Limb (tissue), 2 donors: ENCODE data around the gene IL10.

Experiments used
- DNase-seq, 2 donors: peaks; one replicate each; pipeline ENCODE4 v3.0.0-alpha.2; 2016; ENCODE audit errors: extremely low spot score in 2 of 2

The IL10 gene

GRCh38 chr1:206736878-206737728 is 35.2 kb downstream of the IL10 start:
- DNase-seq: no peak

DNA sequence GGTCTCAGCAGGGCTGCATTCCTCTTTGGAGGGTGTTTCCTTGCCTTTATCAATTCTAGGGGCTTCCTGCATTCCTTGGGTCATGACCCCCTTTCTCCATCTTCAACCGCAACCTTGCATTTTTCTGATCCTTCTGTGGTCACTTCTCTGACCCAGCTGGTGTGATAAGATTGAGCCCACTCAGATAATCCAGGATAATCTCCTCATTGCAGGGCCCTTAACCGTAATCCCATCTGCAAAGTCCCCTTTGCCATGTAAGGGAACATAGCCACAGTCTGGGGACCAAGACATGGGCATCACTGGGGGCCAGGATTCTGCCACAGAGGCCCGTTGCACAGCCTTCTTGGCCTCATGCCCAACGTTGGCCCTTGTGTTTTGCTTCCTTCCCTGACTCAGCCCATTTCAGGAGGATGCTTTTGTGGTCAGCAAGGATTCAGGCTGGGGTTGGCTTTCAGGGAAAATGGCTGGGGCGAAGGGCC is 36.7 kb downstream of the IL10 start:
- DNase-seq: no peak

DNA sequence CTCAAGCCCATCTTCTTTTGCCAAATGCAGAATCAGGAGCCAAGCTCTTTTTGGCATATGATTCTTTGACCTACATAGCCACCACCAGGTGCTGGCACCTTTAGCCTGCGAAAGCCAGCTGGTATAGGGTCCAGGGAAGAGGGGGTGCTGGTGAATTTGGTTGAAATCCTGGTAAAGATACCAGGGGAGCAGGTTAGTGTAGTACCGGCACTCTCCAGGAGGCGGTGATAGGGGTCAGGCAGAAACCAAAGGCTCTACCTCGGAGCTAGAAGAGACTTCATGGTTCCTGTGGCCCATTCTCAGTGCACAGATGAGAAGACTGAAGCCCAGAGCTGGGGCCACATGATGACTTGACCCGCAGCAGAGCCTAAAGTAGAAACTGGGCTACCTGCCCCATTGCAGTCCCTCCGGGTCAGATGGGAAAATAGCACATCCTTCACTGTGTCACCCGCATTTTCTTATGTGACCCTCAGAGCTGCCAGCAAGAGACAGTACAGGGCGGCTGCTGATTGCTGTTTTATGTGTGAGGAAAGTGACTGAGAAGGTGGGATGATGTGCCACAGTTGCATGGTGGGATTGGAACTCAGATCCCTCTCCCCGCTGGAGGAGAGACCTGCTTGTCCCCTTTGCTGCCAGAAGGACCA is 37.7 kb downstream of the IL10 start:
- DNase-seq: peak in 1 of 2 donors; percentile 72

GRCh38 chr1:206732992-206733391 is 39.3 kb downstream of the IL10 start:
- no peak for DNase-seq

GRCh38 chr1:206732508-206732907 is 39.8 kb downstream of the IL10 start:
- DNase-seq: no peak

DNA sequence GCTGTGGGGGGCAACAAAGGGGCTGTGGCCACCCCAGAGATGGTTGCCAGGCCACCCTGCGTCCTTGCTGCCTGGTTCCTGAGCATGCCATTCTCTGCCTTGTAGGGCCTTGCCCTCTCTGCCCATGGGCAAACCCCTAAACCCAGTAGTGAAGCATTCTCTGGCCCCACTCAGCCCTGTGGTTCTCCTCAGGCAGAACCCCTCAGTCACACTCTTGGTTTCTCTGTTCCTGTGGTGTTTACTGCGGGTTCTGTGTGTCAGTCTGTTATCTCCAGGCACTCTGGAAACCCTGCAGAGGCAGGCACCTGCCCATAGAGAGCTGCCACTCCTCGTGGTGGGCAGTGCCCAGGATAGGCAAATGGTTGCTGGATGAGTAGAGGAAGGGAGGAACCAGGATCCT is 42.8 kb downstream of the IL10 start:
- no peak for DNase-seq

DNA sequence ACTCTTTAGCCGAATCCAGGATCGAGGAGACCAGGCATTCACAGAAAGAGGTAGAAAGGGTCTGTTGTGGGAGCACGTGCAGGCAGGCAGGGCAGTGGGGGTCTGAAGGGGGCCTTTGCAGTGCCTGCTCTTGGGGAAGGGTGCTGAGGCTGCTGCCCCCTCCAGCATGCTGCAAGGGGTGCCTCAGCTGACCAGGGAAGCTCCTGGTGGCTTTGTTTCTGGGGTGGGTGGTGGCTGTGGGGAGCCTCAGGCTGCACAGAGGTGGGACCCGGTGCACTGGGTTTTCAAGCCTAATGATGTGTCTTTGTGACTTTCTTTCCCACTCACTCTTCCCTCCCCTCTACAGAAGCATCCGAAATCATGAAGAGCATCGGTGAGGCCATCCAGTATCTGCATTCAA is 43.2 kb downstream of the IL10 start:
- no peak for DNase-seq

DNA sequence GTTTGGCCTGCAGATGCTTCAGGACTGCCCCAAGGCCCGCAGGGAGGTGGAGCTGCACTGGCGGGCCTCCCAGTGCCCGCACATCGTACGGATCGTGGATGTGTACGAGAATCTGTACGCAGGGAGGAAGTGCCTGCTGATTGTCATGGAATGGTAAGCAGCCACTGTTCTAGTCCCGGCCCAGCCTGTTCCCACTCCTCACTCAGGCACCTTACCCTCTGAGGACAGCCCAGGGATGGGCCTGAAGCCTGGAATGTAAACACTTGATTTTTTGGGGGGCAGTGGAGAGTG is 43.7 kb downstream of the IL10 start:
- DNase-seq: no peak

DNA sequence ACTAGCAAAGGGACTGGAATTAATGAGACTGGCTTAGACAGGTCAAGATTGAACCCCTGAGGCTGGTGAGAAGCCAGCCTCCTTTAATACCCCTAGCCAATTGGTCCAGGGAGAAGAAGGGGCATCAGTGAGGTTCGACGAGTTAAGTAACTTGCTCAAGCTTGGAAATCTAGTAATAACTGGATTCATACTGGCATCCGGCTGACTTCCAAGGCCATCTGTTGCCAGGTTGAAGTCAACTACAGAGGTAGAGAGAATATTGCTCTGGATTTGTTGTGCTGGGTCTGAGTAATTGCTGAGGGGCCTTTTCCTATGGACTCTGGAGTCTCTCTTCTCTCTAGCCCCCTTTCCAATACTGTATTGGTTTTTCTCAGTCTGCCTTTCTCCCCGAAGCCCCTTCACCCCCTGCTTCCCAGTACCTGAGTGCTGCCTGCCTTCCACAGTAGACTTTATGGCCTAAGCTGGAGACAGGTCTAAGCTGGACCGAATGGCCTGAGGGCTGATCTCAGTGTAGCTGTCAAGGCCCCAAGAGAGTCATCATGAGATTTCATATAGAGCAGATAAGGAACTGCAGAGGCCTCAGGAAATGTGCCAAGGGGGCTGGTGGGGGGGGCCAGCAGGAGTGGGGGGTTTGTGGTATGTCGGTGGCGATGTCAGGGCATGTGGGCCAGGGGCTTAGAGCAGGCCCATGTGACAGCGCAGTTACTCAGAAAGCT is 44.2 kb downstream of the IL10 start:
- DNase-seq: no peak

DNA sequence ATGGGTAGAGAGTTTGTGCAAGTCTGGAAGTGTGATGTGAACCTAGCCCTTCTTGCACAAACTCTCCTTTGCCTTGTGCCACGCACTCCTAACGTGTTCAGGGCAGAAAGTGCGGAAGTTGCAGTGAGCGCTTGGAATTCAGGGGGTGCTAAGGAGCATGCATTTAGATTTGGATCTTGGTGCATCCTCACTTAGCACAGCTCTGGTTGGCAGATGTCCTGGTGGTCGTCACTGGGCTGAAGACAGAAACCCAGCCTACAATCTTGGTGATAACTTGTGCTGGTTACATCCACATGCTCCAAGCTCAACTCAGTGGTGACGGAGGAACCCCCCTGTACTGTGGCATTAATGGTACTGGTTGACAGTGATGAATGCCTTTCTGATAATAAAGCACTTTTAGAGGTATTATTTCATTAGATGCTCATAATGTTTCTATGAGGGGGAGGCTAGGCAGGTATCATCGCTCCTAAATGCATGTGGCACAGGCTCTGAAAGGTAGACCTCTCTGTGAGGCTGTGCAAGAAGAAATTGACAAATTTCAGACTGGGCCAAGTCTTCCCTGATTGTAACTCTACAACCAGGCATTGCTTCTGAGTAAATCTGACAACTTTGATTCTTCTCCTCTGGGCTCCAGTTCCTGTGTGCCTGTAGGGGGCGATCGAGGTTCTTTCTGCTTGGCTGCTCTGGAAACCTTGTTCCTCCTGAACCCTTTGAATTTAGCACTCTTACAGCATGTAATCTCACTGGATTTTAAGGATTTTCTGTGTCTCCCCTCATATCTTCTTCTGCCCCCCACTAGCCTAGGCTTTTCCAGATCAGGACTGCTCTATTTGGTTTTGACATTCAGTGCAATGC is 47.0 kb downstream of the IL10 start:
- no peak for DNase-seq

DNA sequence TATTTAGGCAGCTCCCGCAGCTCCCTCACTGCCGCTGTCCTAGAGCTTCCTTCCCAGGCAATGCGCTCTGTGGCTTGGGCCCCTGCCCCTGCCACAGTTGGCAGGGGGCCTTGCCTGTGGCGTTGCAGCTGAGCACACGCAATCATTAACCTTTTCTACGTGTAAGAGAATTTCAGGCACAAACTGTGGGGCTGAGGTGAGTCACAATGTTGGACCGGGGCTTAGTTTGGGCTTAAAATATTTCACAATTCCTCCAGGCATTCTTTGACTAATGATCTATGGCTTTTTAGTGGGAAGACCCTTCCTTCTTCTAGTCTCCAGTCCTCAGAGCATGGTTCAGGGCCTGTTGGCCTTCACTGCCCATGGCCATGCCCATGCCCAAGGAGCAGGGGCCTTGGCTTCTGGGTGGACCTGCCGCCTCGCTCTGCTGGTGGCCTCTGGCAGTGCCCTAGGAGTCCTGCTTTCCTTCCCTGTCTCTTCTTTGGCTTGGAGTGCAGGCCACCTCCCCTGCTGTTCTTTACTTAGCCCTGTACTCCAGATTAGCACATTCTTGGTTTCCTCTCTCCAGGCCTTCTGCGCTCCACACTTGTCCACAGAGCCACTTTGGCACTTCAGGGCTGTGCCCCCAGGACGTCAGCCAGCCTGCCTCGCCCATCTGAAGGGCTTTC is 48.4 kb downstream of the IL10 start:
- DNase-seq: no peak

DNA sequence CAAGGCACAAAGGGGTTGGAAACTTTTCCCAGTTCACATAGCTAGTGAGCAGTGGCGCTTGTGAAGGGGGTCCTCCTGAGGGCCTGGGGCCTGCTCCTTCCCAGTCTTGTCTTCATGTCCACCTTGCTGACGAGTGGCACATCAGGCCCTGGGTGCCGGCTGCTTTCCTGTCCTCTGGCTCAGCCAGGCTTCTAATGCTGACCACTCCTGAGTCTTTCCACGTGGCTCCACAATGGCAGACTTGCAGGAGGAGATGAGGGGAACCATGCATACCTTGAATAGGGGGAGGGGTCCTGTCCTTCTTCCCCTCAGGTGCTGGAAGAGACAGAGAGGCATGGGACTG is 48.9 kb downstream of the IL10 start:
- DNase-seq: no peak

DNA sequence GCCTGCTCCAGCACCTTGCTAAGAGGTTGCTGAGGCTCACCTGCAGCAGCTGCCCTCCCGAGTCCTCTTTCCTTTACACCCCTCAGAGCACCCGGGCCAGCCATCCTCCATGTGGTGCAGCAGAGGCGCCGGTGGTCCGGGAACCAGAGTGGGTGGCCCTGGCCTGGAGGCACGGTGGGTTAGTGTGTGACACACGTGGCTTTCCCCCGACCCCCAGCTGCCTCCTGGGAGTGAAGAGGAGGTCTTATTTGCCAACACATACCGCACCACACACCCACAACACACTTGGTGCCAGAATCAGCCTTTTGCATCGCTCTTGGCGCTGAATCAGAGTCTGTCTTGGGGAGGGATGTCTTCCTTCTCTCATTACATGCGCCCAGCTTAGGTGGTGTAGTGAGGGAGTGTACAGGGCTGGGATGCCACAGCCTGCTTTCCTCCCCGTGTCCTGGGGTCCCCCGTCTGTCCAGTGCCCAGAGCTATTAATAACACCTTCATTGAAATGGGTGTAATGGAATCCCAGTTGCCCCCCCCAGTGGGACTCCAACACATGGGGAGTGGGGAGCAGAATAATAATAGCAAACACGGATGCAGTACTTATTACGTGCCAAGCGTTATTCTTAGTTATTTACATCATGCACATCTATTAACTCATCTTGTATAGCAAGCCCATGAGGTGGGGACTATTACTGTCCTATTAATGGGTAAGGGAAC is 49.4 kb downstream of the IL10 start:
- DNase-seq: no peak

- no peak for DNase-seq
Observed at GRCh38 chr1:206721454-206721853, 50.8 kb downstream of the IL10 start.

DNA sequence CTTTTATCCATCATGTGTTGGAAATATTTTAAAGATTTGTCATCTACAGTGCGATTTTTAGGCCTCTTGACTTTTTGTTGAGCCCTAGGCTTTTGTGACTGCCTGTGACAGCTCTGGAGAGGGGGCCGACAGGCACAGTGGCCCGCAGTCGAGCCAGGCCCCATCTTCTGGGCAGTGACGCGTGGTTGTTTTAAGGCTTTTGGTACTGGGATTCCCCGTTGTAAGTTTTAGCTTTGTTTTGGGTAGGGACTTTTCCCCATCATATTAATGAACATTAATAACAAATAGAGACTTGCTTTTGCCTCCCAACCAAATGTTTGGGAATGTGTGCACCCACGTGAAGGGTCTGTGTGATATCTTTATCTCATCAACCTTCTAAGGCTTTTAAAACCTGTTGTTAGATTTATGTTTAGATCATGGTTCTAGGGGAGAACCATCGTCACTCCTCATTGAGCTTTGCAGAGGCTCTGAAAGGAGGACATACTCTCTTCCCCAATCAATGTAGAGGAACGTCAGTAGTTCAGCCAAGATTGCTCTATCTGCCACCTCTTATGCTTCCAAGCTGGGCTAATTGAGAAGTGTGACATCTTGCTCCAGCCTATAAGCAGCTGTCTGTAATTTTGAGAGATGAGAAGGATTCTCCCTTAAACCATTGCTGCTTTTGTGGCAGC is 53.0 kb downstream of the IL10 start:
- DNase-seq: no peak

DNA sequence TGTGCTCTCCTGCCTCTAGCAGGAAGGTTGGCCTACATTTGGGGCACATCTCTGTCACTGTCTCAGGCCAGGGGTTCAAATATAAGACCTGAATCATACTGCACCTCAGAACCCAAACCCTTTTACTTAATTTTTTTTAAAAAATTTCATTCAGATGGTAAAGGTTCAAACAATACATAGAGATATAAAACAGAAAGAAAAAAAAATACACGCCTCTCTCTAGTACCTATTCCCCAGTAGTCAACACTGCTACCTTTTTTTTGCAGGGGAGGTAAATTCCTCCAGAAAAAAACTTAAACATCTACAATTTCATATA is 54.7 kb downstream of the IL10 start:
- no peak for DNase-seq
